ENCODE data around the gene CFAP251. TPM values are rescaled to one million over a fixed set of nuclear protein-coding genes. Genes with fewer than 3 reads are reported as not detected.

CFAP251 gene
- total RNA-seq, 1 experiment from 2014 or later = 0.81 TPM

GRCh38 chr12:121953117-121953692 is 34.8 kb downstream of the CFAP251 start:
- H3K9ac ChIP-seq (ENCODE audit: extremely low read depth, insufficient read length, low read length) = no peak overlapping the region
- peaks cover 3% of the 10 kb centered on the region; the same call in 1 of the 2 replicates for H3K4me1 ChIP-seq (ENCODE audit: insufficient read depth, low read length)
- H4K91ac ChIP-seq (ENCODE audit: insufficient read length, low read depth, low read length) = no peak overlapping the region
- H2BK5ac ChIP-seq (ENCODE audit: insufficient read length, low read length) = no peak overlapping the region
- H4K8ac ChIP-seq (replicated peaks; ENCODE audit: insufficient read length, low read depth, low read length) = no peak overlapping the region
- H3T11ph ChIP-seq (ENCODE audit: low read length) = no peak overlapping the region
- no peak for TF ChIP-seq CTCF (conservative IDR thresholded peaks at IDR 0.05)
- no peak overlapping the region for H2BK120ac ChIP-seq (ENCODE audit: low read depth, low read length, poor library complexity, severe bottlenecking)
- H3K23me2 ChIP-seq (ENCODE audit: insufficient read length, low read depth, low read length, poor library complexity, severe bottlenecking) = no peaks in the 10 kb centered on the region
- H3K4ac ChIP-seq (ENCODE audit: low read depth, low read length) = no peak overlapping the region
- H2BK12ac ChIP-seq (ENCODE audit: insufficient read length, low read depth, low read length) = no peak overlapping the region
- no peak overlapping the region for H3K27ac ChIP-seq (ENCODE audit: insufficient read length, low read depth, low read length)
- H4K20me1 ChIP-seq (ENCODE audit: control insufficient read depth, insufficient read depth, insufficient read length) = no peaks in the 10 kb centered on the region
- Mint-ChIP-seq H3K27ac (no peak overlapping the region), H3K4me1 (peaks cover 7 to 15% of the 10 kb centered on the region in 2 experiments), H3K9me3 (peaks cover 2 to 3% of the 10 kb centered on the region in 2 experiments; a peak in 1 of 5 replicates), H3K4me3 (no peak overlapping the region), H3K27me3 (ENCODE audit: low read depth) (peaks cover 3% of the 10 kb centered on the region; the same call in 1 of the 2 replicates), H3K36me3 (ENCODE audit: insufficient read depth in 1 of 3, low read depth in 3 of 3) (no peaks in the 10 kb centered on the region)
- H3K27me3 ChIP-seq (ENCODE audit: insufficient read depth, low read length) = no peaks in the 10 kb centered on the region
- no peak overlapping the region for H3K14ac ChIP-seq (ENCODE audit: insufficient read depth, low read length)
- no peak overlapping the region for H2AFZ ChIP-seq (ENCODE audit: low read length)
- no peaks in the 10 kb centered on the region for H3K79me2 ChIP-seq (ENCODE audit: insufficient read depth, low read length)
- no peak for DNase-seq
- H2AK5ac ChIP-seq (ENCODE audit: insufficient read length, low read length) = no peak overlapping the region
- H3K18ac ChIP-seq (ENCODE audit: insufficient read length, low read depth, low read length) = no peak overlapping the region
- no peak overlapping the region for H2BK20ac ChIP-seq (ENCODE audit: low read depth, low read length, poor library complexity, severe bottlenecking)
- no peak overlapping the region for H3K4me2 ChIP-seq (ENCODE audit: insufficient read depth, insufficient read length, low read length)
- H3K79me1 ChIP-seq (ENCODE audit: insufficient read depth, low read depth, low read length, poor library complexity, severe bottlenecking) = no peaks in the 10 kb centered on the region
- H3K23ac ChIP-seq (ENCODE audit: insufficient read length, low read depth, low read length) = no peak overlapping the region
- H2BK15ac ChIP-seq (ENCODE audit: low read depth, low read length) = no peak overlapping the region
- H3K56ac ChIP-seq (ENCODE audit: insufficient read length, low read depth, low read length) = no peak overlapping the region
- H4K5ac ChIP-seq (ENCODE audit: insufficient read length, low read depth, low read length) = no peak overlapping the region
- H3K9me3 ChIP-seq (ENCODE audit: control insufficient read depth, low read depth, low read length) = no peaks in the 10 kb centered on the region
- WGBS (ENCODE audit: extremely low coverage, insufficient read length, low lambda C conversion rate) = no CpG with 5 or more reads among the region's 4 CpGs

Data from H9 (cell line).